Panc1 (cell line): Measurements from ENCODE around the gene TMEM45B. TPM values are rescaled to one million over a fixed set of nuclear protein-coding genes. Genes with fewer than 3 reads are reported as not detected.
"Not testable (repeated sequence)": the region's sequence is repeated elsewhere in the genome, so short reads cannot be mapped to it uniquely, and the experiment has no call there.

ENCODE experiments used
- ATAC-seq: fragments of 200-7000 bp; cut with Tn5 transposase; 2 replicates; pipeline ENCODE4 v1.9.1; 2020; ENCODE audit warnings: mild to moderate bottlenecking, moderate library complexity
- BruUV-seq: library from RNA; stranded (reverse); fragments of 400-500 nt; replicated peaks from 2 replicates; lab custom pipeline; 2021; lab: Mats Ljungman, UMichigan
- CTCF ChIA-PET: fragments of 300-600 bp; sonication (Branson Sonifier 250); formaldehyde crosslinking; loops from one replicate; lab custom pipeline; 2022; ENCODE audit warnings: antibody characterized with exemption; lab: Charles Lee
- POLR2A ChIA-PET: fragments of 300-600 bp; sonication (Branson Sonifier 250); formaldehyde crosslinking; loops from one replicate; lab custom pipeline; 2022; ENCODE audit warnings: antibody characterized with exemption; lab: Charles Lee
- DNase-seq: peaks from one replicate; pipeline ENCODE4 v3.0.0-alpha.2; 2010; ENCODE audit warnings: low read depth, low spot score
- H3K27ac ChIP-seq: 2 replicates; pipeline ENCODE4 v1.5.1; 2011; ENCODE audit warnings: mild to moderate bottlenecking, low read length, inconsistent platforms
- H3K27me3 ChIP-seq: fragments of 200-500 bp; sonication (Bioruptor generic); 2 replicates; pipeline ENCODE4 v1.6.0; 2014; ENCODE audit warnings: low read length, inconsistent platforms; ENCODE audit not compliant: control insufficient read depth, insufficient read depth
- H3K36me3 ChIP-seq: fragments of 200-500 bp; sonication (Bioruptor generic); 2 replicates; pipeline ENCODE4 v1.5.1; 2014; ENCODE audit warnings: inconsistent platforms, mild to moderate bottlenecking, low read length, moderate library complexity; ENCODE audit not compliant: control insufficient read depth, insufficient read depth
- H3K4me1 ChIP-seq: 2 replicates; pipeline ENCODE4 v1.5.1; 2011; ENCODE audit warnings: inconsistent platforms, mild to moderate bottlenecking, low read length, moderate library complexity; ENCODE audit not compliant: control insufficient read depth, insufficient read depth
- H3K4me3 ChIP-seq, 2 experiments: 2 replicates each; pipeline ENCODE4 v1.5.1; 2011 to 2012; ENCODE audit warnings: low read depth in 2 of 2, low read length in 2 of 2, mild to moderate bottlenecking in 2 of 2, inconsistent platforms in 1 of 2, moderate library complexity in 1 of 2
- H3K9me3 ChIP-seq: fragments of 200-500 bp; sonication (Bioruptor generic); 2 replicates; pipeline ENCODE4 v1.5.1; 2014; ENCODE audit warnings: low read depth, mild to moderate bottlenecking, inconsistent platforms, low read length, moderate library complexity; ENCODE audit not compliant: control insufficient read depth, insufficient read depth
- CTCF ChIP-seq: fragments of 450-650 bp; IDR thresholded peaks from 2 replicates; pipeline ENCODE4 v1.5.1; 2017; ENCODE audit warnings: mild to moderate bottlenecking
- POLR2AphosphoS5 ChIP-seq: IDR thresholded peaks from 2 replicates; pipeline ENCODE4 v1.6.1; 2012; ENCODE audit warnings: mild to moderate bottlenecking, low read depth, low read length, moderate library complexity
- REST ChIP-seq, 2 experiments: IDR thresholded peaks; 2 replicates each; pipeline ENCODE4 v1.6.1; 2011 to 2012; ENCODE audit warnings: low read depth in 2 of 2, control low read depth in 1 of 2, low read length in 1 of 2, mild to moderate bottlenecking in 1 of 2, moderate library complexity in 1 of 2; ENCODE audit not compliant: insufficient read depth in 1 of 2
- SIN3A ChIP-seq: IDR thresholded peaks from 2 replicates; pipeline ENCODE4 v1.6.1; 2012; ENCODE audit warnings: low read depth, mild to moderate bottlenecking, low read length, moderate library complexity, borderline replicate concordance; ENCODE audit not compliant: insufficient read depth
- TCF7L2 ChIP-seq: IDR thresholded peaks from 2 replicates; pipeline ENCODE4 v1.6.1; 2011; ENCODE audit warnings: mild to moderate bottlenecking, low read depth, low read length, inconsistent platforms
- in situ Hi-C: cut with HindIII; loops from 2 replicates; pipeline ENCODE4 v1.10.0; 2016; ENCODE audit warnings: low sequenced_read_pairs, low pct_unique_long_range_greater_than_20kb
- intact Hi-C: fragments of 100-400 bp; cut with micrococcal nuclease; formaldehyde crosslinking; loops from one replicate; pipeline ENCODE4 v1.10.0; 2022; ENCODE audit not compliant: unreplicated experiment
- total RNA-seq: library from RNA; stranded (reverse); gene quantifications from one replicate; pipeline ENCODE4 v1.2.1, GENCODE V29; 2021; ENCODE audit not compliant: unreplicated experiment

The TMEM45B gene
- total RNA-seq, 1 experiment from 2014 or later, result 2.6 TPM

GRCh38 chr11:129817534-129818051, 1.9 kb downstream of the TMEM45B start:
- CTCF ChIA-PET, result interaction anchor here (0.7 kb wide), 1 partner anchor 213 kb away, joined by 3 read pairs; no protein-coding TSS in a partner anchor

GRCh38 chr11:129818236-129818635, 2.6 kb downstream of the TMEM45B start:
- POLR2A ChIA-PET, H3K27ac ChIP-seq, H3K36me3 ChIP-seq, H3K4me3 ChIP-seq, BruUV-seq, H3K4me1 ChIP-seq, H3K9me3 ChIP-seq, DNase-seq, in situ Hi-C loops, CTCF ChIA-PET, ATAC-seq, intact Hi-C loops: not testable (repeated sequence)
- peaks cover 18% of the 10 kb centered on the region for H3K27me3 ChIP-seq

More at GRCh38 chr11:129817534-129818051, 1.9 kb downstream of the TMEM45B start:
- ATAC-seq (no peak), DNase-seq (no peak)
- intact Hi-C loops, result no loop called here
- Histone ChIP-seq H3K4me3 (no peak overlapping the region), H3K4me1 (0 out of 2 replicates have a peak, but pooled peaks cover 6% of the 10 kb centered on the region), H3K9me3 (no peaks in the 10 kb centered on the region), H3K27ac (peak overlapping the region; percentile 35; the same call in 1 of the 2 replicates), H3K36me3 (no peaks in the 10 kb centered on the region), H3K27me3 (peaks cover 18% of the 10 kb centered on the region)
- POLR2A ChIA-PET, result no interaction called here
- in situ Hi-C loops, result no loop called here
- TF ChIP-seq REST (IDR thresholded peaks at IDR 0.05; ENCODE audit: insufficient read depth in 1 of 2, low read depth in 2 of 2, low read length in 1 of 2), result no peak
- TF ChIP-seq SIN3A, result no peak
- TF ChIP-seq POLR2AphosphoS5, result no peak
- TF ChIP-seq TCF7L2, result peak; percentile 5; the same call in 1 of the 2 replicates
- no peak for TF ChIP-seq CTCF
- no TSS peak for BruUV-seq

GRCh38 chr11:129819237-129819636, 3.6 kb downstream of the TMEM45B start:
- H3K36me3 ChIP-seq, result no peaks in the 10 kb centered on the region
- TF ChIP-seq REST (IDR thresholded peaks at IDR 0.05; ENCODE audit: insufficient read depth in 1 of 2, low read depth in 2 of 2, low read length in 1 of 2) (no peak), POLR2AphosphoS5 (no peak), TCF7L2 (no peak), SIN3A (no peak), CTCF (no peak)
- ChIA-PET CTCF (no interaction called here), POLR2A (no interaction called here)
- in situ Hi-C loops (no loop called here), intact Hi-C loops (no loop called here)
- H3K4me1 ChIP-seq, result peaks cover 6% of the 10 kb centered on the region; the same call in 1 of the 2 replicates
- DNase-seq (no peak), ATAC-seq (no peak)
- H3K27me3 ChIP-seq, result peaks cover 18% of the 10 kb centered on the region
- no peak overlapping the region for H3K4me3 ChIP-seq
- no peak overlapping the region for H3K27ac ChIP-seq
- H3K9me3 ChIP-seq, result no peaks in the 10 kb centered on the region
- BruUV-seq, result no TSS peak
